Panc1 (cell line): ENCODE data around the gene ZIC2.

Source experiments
- CTCF ChIP-seq: fragments of 450-650 bp; IDR thresholded peaks from 2 replicates; pipeline ENCODE4 v1.5.1; 2017; ENCODE audit warnings: mild to moderate bottlenecking
- POLR2AphosphoS5 ChIP-seq: IDR thresholded peaks from 2 replicates; pipeline ENCODE4 v1.6.1; 2012; ENCODE audit warnings: mild to moderate bottlenecking, low read depth, low read length, moderate library complexity
- REST ChIP-seq, 2 experiments: IDR thresholded peaks; 2 replicates each; pipeline ENCODE4 v1.6.1; 2011 to 2012; ENCODE audit warnings: low read depth in 2 of 2, control low read depth in 1 of 2, low read length in 1 of 2, mild to moderate bottlenecking in 1 of 2, moderate library complexity in 1 of 2; ENCODE audit not compliant: insufficient read depth in 1 of 2
- SIN3A ChIP-seq: IDR thresholded peaks from 2 replicates; pipeline ENCODE4 v1.6.1; 2012; ENCODE audit warnings: low read depth, mild to moderate bottlenecking, low read length, moderate library complexity, borderline replicate concordance; ENCODE audit not compliant: insufficient read depth
- TCF7L2 ChIP-seq: IDR thresholded peaks from 2 replicates; pipeline ENCODE4 v1.6.1; 2011; ENCODE audit warnings: mild to moderate bottlenecking, low read depth, low read length, inconsistent platforms

- no peak for TF ChIP-seq POLR2AphosphoS5
- TF ChIP-seq CTCF: no peak
- TF ChIP-seq TCF7L2: no peak
- TF ChIP-seq REST (IDR thresholded peaks at IDR 0.05; ENCODE audit: insufficient read depth in 1 of 2, low read depth in 2 of 2, low read length in 1 of 2): no peak
- TF ChIP-seq SIN3A: no peak
Observed at GRCh38 chr13:100014621-100015020, 33.0 kb downstream of the ZIC2 start.
